KMS-11 (cell line): ENCODE data around the gene SERPINA5.

Experiments
- H2AFZ ChIP-seq: fragments of 200-600 bp; sonication (generic); 2 replicates; pipeline ENCODE4 v1.6.1; 2016; ENCODE audit warnings: antibody characterized with exemption, mixed run types, low read depth
- H3K27ac ChIP-seq: fragments of 200-600 bp; sonication (generic); 2 replicates; pipeline ENCODE4 v1.6.1; 2016; ENCODE audit warnings: mild to moderate bottlenecking, mixed run types
- H3K27me3 ChIP-seq: fragments of 200-600 bp; sonication (generic); 2 replicates; pipeline ENCODE4 v1.6.1; 2017; ENCODE audit warnings: mild to moderate bottlenecking, low read depth, mixed run types, moderate library complexity; ENCODE audit not compliant: insufficient read depth
- H3K36me3 ChIP-seq: fragments of 200-600 bp; sonication (generic); 2 replicates; pipeline ENCODE4 v1.6.1; 2017; ENCODE audit warnings: mild to moderate bottlenecking, mixed run types; ENCODE audit not compliant: insufficient read depth
- H3K4me1 ChIP-seq: fragments of 200-600 bp; sonication (generic); 2 replicates; pipeline ENCODE4 v1.6.1; 2016; ENCODE audit warnings: mild to moderate bottlenecking, low read depth, mixed run types; ENCODE audit not compliant: poor library complexity, severe bottlenecking
- H3K4me2 ChIP-seq: fragments of 200-600 bp; sonication (generic); 2 replicates; pipeline ENCODE4 v1.7.0; 2016; ENCODE audit warnings: mild to moderate bottlenecking, mixed run types
- H3K4me3 ChIP-seq: fragments of 200-600 bp; sonication (generic); IDR thresholded peaks from 2 replicates; pipeline ENCODE4 v1.6.1; 2017; ENCODE audit warnings: low read depth, low read length, mixed read lengths; ENCODE audit not compliant: insufficient read depth
- H3K79me2 ChIP-seq: fragments of 200-600 bp; sonication (generic); 2 replicates; pipeline ENCODE4 v1.6.1; 2016; ENCODE audit warnings: low read depth, mixed run types; ENCODE audit not compliant: insufficient read depth
- H3K9ac ChIP-seq: fragments of 200-600 bp; sonication (generic); 2 replicates; pipeline ENCODE4 v1.6.1; 2016; ENCODE audit warnings: mild to moderate bottlenecking, mixed run types
- H4K20me1 ChIP-seq: fragments of 200-600 bp; sonication (generic); 2 replicates; pipeline ENCODE4 v1.6.1; 2016; ENCODE audit warnings: mild to moderate bottlenecking, mixed run types; ENCODE audit not compliant: insufficient read depth
- TF ChIP-seq, protein P1 (sequence below): fragments of 200-600 bp; sonication (generic); conservative IDR thresholded peaks from 2 replicates; pipeline ENCODE4 v1.6.1; 2017; ENCODE audit warnings: low read depth, mild to moderate bottlenecking, antibody characterized with exemption, low read length, moderate library complexity, mixed read lengths

The SERPINA5 gene

DNA sequence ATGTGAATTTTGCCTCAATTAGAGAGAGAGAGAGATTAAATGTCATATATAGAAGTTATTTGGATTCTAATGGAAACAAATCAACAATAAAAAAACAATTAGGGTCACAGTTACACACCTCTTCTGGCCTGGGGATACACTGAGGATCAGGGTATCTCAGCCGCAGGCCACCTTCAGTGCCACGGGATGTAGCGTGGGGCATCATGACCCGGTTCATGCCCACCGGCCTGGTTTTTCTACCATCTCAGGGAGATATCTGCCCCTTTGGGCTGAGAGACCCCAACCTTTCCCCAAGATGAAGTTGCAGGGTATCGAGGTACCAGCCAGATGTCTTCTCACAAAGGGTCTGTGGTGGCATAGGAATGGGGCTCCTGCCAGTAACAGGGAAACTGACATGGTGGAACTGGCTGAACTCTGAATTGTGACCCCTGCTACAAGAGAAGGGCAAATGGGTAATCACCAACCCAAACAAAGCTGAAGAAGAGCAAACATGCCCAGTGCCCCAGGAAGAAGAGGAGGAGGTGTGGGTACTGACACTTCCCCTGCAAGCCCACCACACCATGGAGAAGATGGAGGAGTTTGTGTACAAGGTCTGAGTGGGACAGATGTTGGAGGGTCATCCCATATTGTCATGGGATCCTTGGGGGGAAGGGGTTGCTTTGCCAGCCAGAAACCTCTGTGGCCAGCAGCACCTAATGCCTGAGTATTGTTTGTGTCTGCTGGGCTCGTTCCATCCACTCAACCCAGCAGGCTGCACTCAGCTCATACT lies 50.5 kb downstream of the SERPINA5 start:
- H3K27me3 ChIP-seq = no peaks in the 10 kb centered on the region
- H3K4me3 ChIP-seq = no peak overlapping the region
- no peaks in the 10 kb centered on the region for H3K36me3 ChIP-seq
- TF ChIP-seq, protein P1, sequence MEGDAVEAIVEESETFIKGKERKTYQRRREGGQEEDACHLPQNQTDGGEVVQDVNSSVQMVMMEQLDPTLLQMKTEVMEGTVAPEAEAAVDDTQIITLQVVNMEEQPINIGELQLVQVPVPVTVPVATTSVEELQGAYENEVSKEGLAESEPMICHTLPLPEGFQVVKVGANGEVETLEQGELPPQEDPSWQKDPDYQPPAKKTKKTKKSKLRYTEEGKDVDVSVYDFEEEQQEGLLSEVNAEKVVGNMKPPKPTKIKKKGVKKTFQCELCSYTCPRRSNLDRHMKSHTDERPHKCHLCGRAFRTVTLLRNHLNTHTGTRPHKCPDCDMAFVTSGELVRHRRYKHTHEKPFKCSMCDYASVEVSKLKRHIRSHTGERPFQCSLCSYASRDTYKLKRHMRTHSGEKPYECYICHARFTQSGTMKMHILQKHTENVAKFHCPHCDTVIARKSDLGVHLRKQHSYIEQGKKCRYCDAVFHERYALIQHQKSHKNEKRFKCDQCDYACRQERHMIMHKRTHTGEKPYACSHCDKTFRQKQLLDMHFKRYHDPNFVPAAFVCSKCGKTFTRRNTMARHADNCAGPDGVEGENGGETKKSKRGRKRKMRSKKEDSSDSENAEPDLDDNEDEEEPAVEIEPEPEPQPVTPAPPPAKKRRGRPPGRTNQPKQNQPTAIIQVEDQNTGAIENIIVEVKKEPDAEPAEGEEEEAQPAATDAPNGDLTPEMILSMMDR = no peak
- H3K4me1 ChIP-seq = no peaks in the 10 kb centered on the region
- no peaks in the 10 kb centered on the region for H3K79me2 ChIP-seq
- H3K4me2 ChIP-seq = no peak overlapping the region
- no peak overlapping the region for H3K9ac ChIP-seq
- no peak overlapping the region for H2AFZ ChIP-seq
- H3K27ac ChIP-seq = no peak overlapping the region
- H4K20me1 ChIP-seq = no peaks in the 10 kb centered on the region

DNA sequence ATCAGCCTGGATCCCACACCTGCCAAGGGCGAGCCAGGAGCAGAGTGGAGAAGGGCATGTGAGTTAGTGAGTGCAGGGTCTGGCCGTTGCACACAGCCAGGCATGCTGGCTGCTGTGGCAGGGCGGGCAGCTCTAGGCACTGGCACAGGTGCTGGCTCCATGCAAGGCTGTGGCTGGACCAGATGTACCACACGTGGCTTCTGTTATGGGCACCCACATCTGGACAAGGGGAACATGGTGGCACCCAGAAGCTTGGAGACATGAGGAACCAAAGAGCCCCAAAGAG lies 51.0 kb downstream of the SERPINA5 start:
- Histone ChIP-seq H3K36me3 (no peaks in the 10 kb centered on the region), H2AFZ (no peak overlapping the region), H3K4me3 (no peak overlapping the region), H3K27me3 (no peaks in the 10 kb centered on the region), H3K9ac (no peak overlapping the region), H3K4me1 (no peaks in the 10 kb centered on the region), H3K79me2 (no peaks in the 10 kb centered on the region), H3K27ac (no peak overlapping the region), H4K20me1 (no peaks in the 10 kb centered on the region), H3K4me2 (no peak overlapping the region)
- TF ChIP-seq, protein P1 = no peak

DNA sequence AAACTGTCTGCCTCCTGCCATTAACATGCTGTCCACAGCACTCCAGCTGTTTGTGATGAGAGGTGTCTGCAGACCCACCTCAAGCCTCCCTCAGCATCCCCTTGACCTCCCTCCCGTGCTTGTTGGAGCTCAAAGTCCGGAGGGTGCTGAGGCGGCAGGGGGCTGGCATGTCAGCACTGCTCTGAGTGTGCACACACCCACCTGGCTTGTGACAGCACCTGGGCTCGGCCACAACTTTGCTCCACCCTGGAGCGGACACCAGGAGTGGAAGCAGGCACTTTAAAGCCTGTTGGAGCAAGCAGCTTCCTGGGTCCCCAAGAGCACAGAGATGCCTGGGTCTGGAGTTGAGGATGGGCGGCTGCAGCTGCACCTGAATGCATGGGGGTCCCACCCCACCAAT lies 51.9 kb downstream of the SERPINA5 start:
- no peaks in the 10 kb centered on the region for H3K27me3 ChIP-seq
- no peak overlapping the region for H2AFZ ChIP-seq
- H3K36me3 ChIP-seq = no peaks in the 10 kb centered on the region
- no peak overlapping the region for H3K27ac ChIP-seq
- no peaks in the 10 kb centered on the region for H4K20me1 ChIP-seq
- H3K4me1 ChIP-seq = no peaks in the 10 kb centered on the region
- H3K4me2 ChIP-seq = no peak overlapping the region
- H3K79me2 ChIP-seq = no peaks in the 10 kb centered on the region
- TF ChIP-seq, protein P1 = no peak
- H3K4me3 ChIP-seq = no peak overlapping the region
- H3K9ac ChIP-seq = no peak overlapping the region

- no peak overlapping the region for H3K9ac ChIP-seq
- H3K27me3 ChIP-seq = no peaks in the 10 kb centered on the region
- no peaks in the 10 kb centered on the region for H3K79me2 ChIP-seq
- H3K36me3 ChIP-seq = no peaks in the 10 kb centered on the region
- H4K20me1 ChIP-seq = no peaks in the 10 kb centered on the region
- TF ChIP-seq, protein P1 = no peak
- H3K4me3 ChIP-seq = no peak overlapping the region
- H3K4me1 ChIP-seq = no peaks in the 10 kb centered on the region
- H2AFZ ChIP-seq = no peak overlapping the region
- no peak overlapping the region for H3K27ac ChIP-seq
- H3K4me2 ChIP-seq = no peak overlapping the region
Observed at GRCh38 chr14:94635154-94635553, 53.9 kb downstream of the SERPINA5 start.
